ENCODE measurements around the gene RGS6.

RGS6 gene

DNA sequence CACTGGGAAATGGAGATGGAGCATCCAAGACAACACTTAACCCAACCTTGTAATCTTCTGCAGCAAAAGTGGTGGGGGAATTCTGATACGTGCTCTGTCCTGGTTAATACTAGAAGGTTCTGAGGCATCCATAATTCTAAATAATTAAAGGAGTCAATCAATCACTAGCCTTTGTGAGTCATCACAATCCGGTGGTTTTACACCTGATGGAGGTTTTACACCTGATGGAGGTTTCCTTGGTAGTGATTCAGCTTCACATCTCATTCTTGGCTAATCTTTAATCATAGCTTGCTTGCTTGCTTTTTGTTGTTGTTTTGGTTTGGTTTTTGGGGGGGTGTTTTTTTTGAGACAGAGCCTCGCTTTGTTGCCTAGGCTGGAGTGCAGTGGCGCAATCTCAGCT is 618.3 kb downstream of the RGS6 start:
- no peaks in the 10 kb centered on the region for H3K36me3 ChIP-seq
- peaks cover 0 to 48% (median 40%) of the 10 kb centered on the region in 4 donors for H3K4me1 ChIP-seq
- H3K4me3 ChIP-seq = no peak overlapping the region
- H3K27ac ChIP-seq = no peak overlapping the region
- no peak for TF ChIP-seq CTCF (IDR thresholded peaks at IDR 0.05)
- H3K27me3 ChIP-seq = no peaks in the 10 kb centered on the region
- DNase-seq = no peak
- no peaks in the 10 kb centered on the region for H3K9me3 ChIP-seq
- intact Hi-C loops (cut with DNase I; ENCODE audit: low total_unique reads) = no loop called here

- no peak overlapping the region for H3K4me3 ChIP-seq
- TF ChIP-seq CTCF (IDR thresholded peaks at IDR 0.05) = no peak
- no peaks in the 10 kb centered on the region for H3K9me3 ChIP-seq
- H3K27me3 ChIP-seq = no peaks in the 10 kb centered on the region
- DNase-seq = no peak
- peaks cover 0 to 32% (median 27%) of the 10 kb centered on the region in 4 donors for H3K4me1 ChIP-seq
- intact Hi-C loops (cut with DNase I; ENCODE audit: low total_unique reads) = no loop called here
- no peak overlapping the region for H3K27ac ChIP-seq
- no peaks in the 10 kb centered on the region for H3K36me3 ChIP-seq
These were observed 620.0 kb downstream of the RGS6 start for GRCh38 chr14:72552236-72552635.

- no peaks in the 10 kb centered on the region for H3K27me3 ChIP-seq
- no peaks in the 10 kb centered on the region for H3K9me3 ChIP-seq
- no peak for DNase-seq
- no peak overlapping the region for H3K4me3 ChIP-seq
- H3K27ac ChIP-seq = peak overlapping the region; percentile 66 to 67
- peaks cover 0 to 33% (median 28%) of the 10 kb centered on the region in 4 donors for H3K4me1 ChIP-seq
- no peaks in the 10 kb centered on the region for H3K36me3 ChIP-seq
- intact Hi-C loops (cut with DNase I; ENCODE audit: low total_unique reads) = no loop called here
- no peak for TF ChIP-seq CTCF (IDR thresholded peaks at IDR 0.05)
These were observed 620.9 kb downstream of the RGS6 start for GRCh38 chr14:72553161-72553560.

- Histone ChIP-seq H3K36me3 (no peaks in the 10 kb centered on the region), H3K4me1 (peaks cover 0 to 38% (median 33%) of the 10 kb centered on the region in 4 donors), H3K27ac (peak overlapping the region; percentile 66 to 67), H3K4me3 (no peak overlapping the region), H3K27me3 (no peaks in the 10 kb centered on the region), H3K9me3 (no peaks in the 10 kb centered on the region)
- intact Hi-C loops (cut with DNase I; ENCODE audit: low total_unique reads) = no loop called here
- no peak for TF ChIP-seq CTCF (IDR thresholded peaks at IDR 0.05)
- DNase-seq = no peak
These were observed 621.4 kb downstream of the RGS6 start for GRCh38 chr14:72553656-72554055.

DNA sequence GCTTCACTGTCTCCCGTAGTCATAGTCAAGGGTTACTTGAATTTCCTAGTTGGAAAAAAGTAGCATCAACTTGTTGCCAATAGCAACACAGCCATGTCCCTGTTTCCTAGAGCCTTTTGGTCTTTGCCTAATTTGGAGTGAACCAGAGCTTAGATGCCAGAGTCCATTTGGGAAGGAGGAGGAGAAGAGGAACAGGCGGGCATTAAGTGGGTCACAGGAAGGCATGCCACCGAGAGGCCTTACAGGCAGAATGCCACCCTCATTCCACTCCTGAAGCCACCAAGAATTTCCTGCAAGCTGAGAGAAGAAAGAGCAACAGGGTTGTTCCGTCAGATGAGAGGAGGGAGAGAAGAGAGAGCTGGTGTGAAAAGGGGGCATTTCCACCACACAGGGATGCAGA is 622.2 kb downstream of the RGS6 start:
- H3K4me1 ChIP-seq = peaks cover 0 to 45% (median 40%) of the 10 kb centered on the region in 4 donors
- no peaks in the 10 kb centered on the region for H3K27me3 ChIP-seq
- no peaks in the 10 kb centered on the region for H3K36me3 ChIP-seq
- no peak for TF ChIP-seq CTCF (IDR thresholded peaks at IDR 0.05)
- no peaks in the 10 kb centered on the region for H3K9me3 ChIP-seq
- H3K27ac ChIP-seq = peak overlapping the region; percentile 66 to 67
- intact Hi-C loops (cut with DNase I; ENCODE audit: low total_unique reads) = no loop called here
- DNase-seq = no peak
- no peak overlapping the region for H3K4me3 ChIP-seq

- H3K27ac ChIP-seq = peak overlapping the region; percentile 66 to 67
- no peaks in the 10 kb centered on the region for H3K9me3 ChIP-seq
- H3K4me3 ChIP-seq = no peak overlapping the region
- no peaks in the 10 kb centered on the region for H3K36me3 ChIP-seq
- DNase-seq = no peak
- H3K27me3 ChIP-seq = no peaks in the 10 kb centered on the region
- no peak for TF ChIP-seq CTCF (IDR thresholded peaks at IDR 0.05)
- intact Hi-C loops (cut with DNase I; ENCODE audit: low total_unique reads) = no loop called here
- peaks cover 0 to 52% (median 46%) of the 10 kb centered on the region in 4 donors for H3K4me1 ChIP-seq
These were observed 622.9 kb downstream of the RGS6 start for GRCh38 chr14:72554994-72555608.
